Esophagus muscularis mucosa (tissue), 3 donors: Measurements from ENCODE around the gene SUGP2.
A peak's percentile ranks its signal among the peaks of the same experiment; 100 is the strongest.

Source experiments
- CTCF ChIP-seq, 3 experiments: fragments of 200-600 bp in 2 of 3; fragments of 450-650 bp in 1 of 3; sonication (generic) in 2 of 3; IDR thresholded peaks; one replicate each; pipeline ENCODE4 v1.5.1; 2017 to 2019; ENCODE audit warnings: antibody characterized with exemption in 3 of 3, mild to moderate bottlenecking in 2 of 3, moderate library complexity in 1 of 3
- POLR2A ChIP-seq: fragments of 450-650 bp; IDR thresholded peaks from one replicate; pipeline ENCODE4 v1.6.1; 2017; ENCODE audit warnings: antibody characterized with exemption, moderate library complexity, mild to moderate bottlenecking, low read depth
- POLR2AphosphoS5 ChIP-seq, 2 donors: sonication (generic); formaldehyde crosslinking; IDR thresholded peaks; one replicate each; pipeline ENCODE4 v1.6.1; 2017; ENCODE audit warnings: antibody characterized with exemption in 2 of 2

- TF ChIP-seq CTCF (IDR thresholded peaks at IDR 0.05) (peak in 1 of 3 experiments; percentile 27), POLR2A (no peak), POLR2AphosphoS5 (IDR thresholded peaks at IDR 0.05) (peak; percentile 74 to 76)
Observed at GRCh38 chr19:19063183-19064097, 30.1 kb upstream of the SUGP2 start, which contains the start of gene SLC25A42.
